HG02840 (cell line): ENCODE measurements around the gene CNTNAP5.

Source experiments
- ATAC-seq: cut with Tn5 transposase; IDR thresholded peaks from one replicate; pipeline ENCODE4 v1.9.1; 2021; ENCODE audit warnings: mild to moderate bottlenecking, moderate library complexity, moderate number of reproducible peaks; ENCODE audit not compliant: unreplicated experiment, low FRiP score

Gene CNTNAP5

GRCh38 chr2:124923097-124923496 lies 898.0 kb downstream of the CNTNAP5 start:
- ATAC-seq = no peak

- ATAC-seq = no peak
Observed at GRCh38 chr2:124933883-124934282, 908.8 kb downstream of the CNTNAP5 start.

- no peak for ATAC-seq
Observed at GRCh38 chr2:124953921-124954320, 928.8 kb downstream of the CNTNAP5 start.

- no peak for ATAC-seq
Observed at GRCh38 chr2:124959581-124959980, 934.5 kb downstream of the CNTNAP5 start.

- no peak for ATAC-seq
Observed at GRCh38 chr2:124961132-124961531, 936.0 kb downstream of the CNTNAP5 start.
